Measurements from ENCODE around the gene PPP5C.
A peak's percentile ranks its signal among the peaks of the same experiment; 100 is the strongest.
"Not testable (repeated sequence)": the region's sequence is repeated elsewhere in the genome, so short reads cannot be mapped to it uniquely, and the experiment has no call there.

PPP5C gene

GRCh38 chr19:46346821-46347571, at the start of gene PPP5C:
Gene PPP5C (plus strand): TSS chr19:46347087. CDS start chr19:46347097, 10 bp downstream.
- DNase-seq, result peak; percentile 88

- DNase-seq, result no peak
These were observed 49.0 kb upstream of the PPP5C start for GRCh38 chr19:46297700-46298478.

- no peak for DNase-seq
These were observed 48.3 kb upstream of the PPP5C start for GRCh38 chr19:46298479-46299003.

- no peak for DNase-seq
These were observed 47.8 kb upstream of the PPP5C start for GRCh38 chr19:46299004-46299509.

GRCh38 chr19:46299695-46300094, 47.2 kb upstream of the PPP5C start:
- DNase-seq, result no peak

GRCh38 chr19:46303322-46303690, 43.6 kb upstream of the PPP5C start:
- no peak for DNase-seq

GRCh38 chr19:46303691-46304397, 43.0 kb upstream of the PPP5C start:
- no peak for DNase-seq

GRCh38 chr19:46306501-46306900, 40.4 kb upstream of the PPP5C start:
- no peak for DNase-seq

GRCh38 chr19:46308510-46308909, 38.4 kb upstream of the PPP5C start:
- DNase-seq, result no peak

GRCh38 chr19:46309056-46309455, 37.8 kb upstream of the PPP5C start:
- DNase-seq, result no peak

- no peak for DNase-seq
These were observed 35.4 kb upstream of the PPP5C start for GRCh38 chr19:46311444-46311843.

GRCh38 chr19:46313540-46314469, 33.1 kb upstream of the PPP5C start:
- not testable (repeated sequence) for DNase-seq

- DNase-seq, result no peak
These were observed 29.5 kb upstream of the PPP5C start for GRCh38 chr19:46317339-46317738.

- DNase-seq, result no peak
These were observed 27.3 kb upstream of the PPP5C start for GRCh38 chr19:46319613-46320012.

GRCh38 chr19:46320559-46320958, 26.3 kb upstream of the PPP5C start:
- no peak for DNase-seq

- DNase-seq, result no peak
These were observed 25.2 kb upstream of the PPP5C start for GRCh38 chr19:46321653-46322052.

- not testable (repeated sequence) for DNase-seq
These were observed 23.7 kb upstream of the PPP5C start for GRCh38 chr19:46323227-46323626.

GRCh38 chr19:46324277-46324676, 22.6 kb upstream of the PPP5C start:
- no peak for DNase-seq

- no peak for DNase-seq
These were observed 20.3 kb upstream of the PPP5C start for GRCh38 chr19:46326608-46327007.

- no peak for DNase-seq
These were observed 18.8 kb upstream of the PPP5C start for GRCh38 chr19:46328079-46328478.

- DNase-seq, result no peak
These were observed 16.5 kb upstream of the PPP5C start for GRCh38 chr19:46330319-46330918.

GRCh38 chr19:46337487-46337886, 9.4 kb upstream of the PPP5C start:
- DNase-seq, result no peak

Measured in stimulated activated CD4-positive, alpha-beta T cell treated with anti-CD3 and anti-CD28 coated beads, Interleukin-4, amount 100 ng/mL, for 1 hour (primary cell).